Gastroesophageal sphincter (tissue), 4 donors: ENCODE measurements around the gene IFT52. TPM values are rescaled to one million over a fixed set of nuclear protein-coding genes. Genes with fewer than 3 reads are reported as not detected.

Experiments
- ATAC-seq: fragments of 150-250 bp; one replicate; pipeline ENCODE4 v1.9.1; 2016; ENCODE audit warnings: mild to moderate bottlenecking, moderate library complexity
- H3K27ac ChIP-seq, 4 donors: fragments of 200-600 bp; sonication (generic) in 3 of 4; 1 replicate in 3 of 4; 2 replicates in 1 of 4; pipeline ENCODE4 v1.5.1; 2016 to 2019
- H3K27me3 ChIP-seq: fragments of 200-600 bp; sonication (generic); one replicate; pipeline ENCODE4 v1.5.1; 2019
- H3K36me3 ChIP-seq, 2 donors: fragments of 200-600 bp; sonication (generic); one replicate each; pipeline ENCODE4 v1.5.1; 2019; ENCODE audit warnings: control low read depth in 1 of 2
- H3K4me1 ChIP-seq, 3 donors: fragments of 200-600 bp; sonication (generic); 1 replicate in 2 of 3; 2 replicates in 1 of 3; pipeline ENCODE4 v1.5.1; 2016 to 2019; ENCODE audit warnings: control low read depth in 2 of 3
- H3K4me3 ChIP-seq, 2 donors: fragments of 200-600 bp; sonication (generic); one replicate each; pipeline ENCODE4 v1.5.1; 2019; ENCODE audit warnings: mild to moderate bottlenecking in 1 of 2, moderate library complexity in 1 of 2
- H3K9me3 ChIP-seq, 3 donors: fragments of 200-600 bp; sonication (generic); one replicate each; pipeline ENCODE4 v1.5.1; 2017 to 2019; ENCODE audit warnings: control low read depth in 2 of 3
- CTCF ChIP-seq, 4 experiments: fragments of 200-600 bp in 2 of 4; fragments of 450-650 bp in 2 of 4; sonication (generic) in 1 of 4; IDR thresholded peaks; one replicate each; pipeline ENCODE4 v1.5.1; 2017 to 2019; ENCODE audit warnings: antibody characterized with exemption in 4 of 4, mild to moderate bottlenecking in 2 of 4, moderate library complexity in 2 of 4
- EP300 ChIP-seq: sonication (generic); formaldehyde crosslinking; IDR thresholded peaks from one replicate; pipeline ENCODE4 v1.6.1; 2017; ENCODE audit warnings: antibody characterized with exemption, mild to moderate bottlenecking
- POLR2A ChIP-seq, 2 donors: fragments of 450-650 bp; IDR thresholded peaks; one replicate each; pipeline ENCODE4 v1.6.1; 2017; ENCODE audit warnings: antibody characterized with exemption in 2 of 2, mild to moderate bottlenecking in 2 of 2, moderate library complexity in 1 of 2
- POLR2AphosphoS5 ChIP-seq: sonication (generic); formaldehyde crosslinking; IDR thresholded peaks from one replicate; pipeline ENCODE4 v1.6.1; 2017; ENCODE audit warnings: antibody characterized with exemption
- WGBS, 2 donors: methylation state at CpG; one replicate each; pipeline ENCODE4 v1.1.5; 2018; ENCODE audit warnings: low coverage in 1 of 2; 5-methylcytosine and 5-hydroxymethylcytosine counted together
- total RNA-seq, 4 donors: library from RNA; depleted of rRNA; stranded (reverse); fragments of >200 nt; gene quantifications; one replicate each; pipeline ENCODE4 v1.1.0, GENCODE V29; 2016

IFT52 gene
- total RNA-seq, 4 donors from 2014 or later = 13.6 to 22.1 (median 16.7) TPM

DNA sequence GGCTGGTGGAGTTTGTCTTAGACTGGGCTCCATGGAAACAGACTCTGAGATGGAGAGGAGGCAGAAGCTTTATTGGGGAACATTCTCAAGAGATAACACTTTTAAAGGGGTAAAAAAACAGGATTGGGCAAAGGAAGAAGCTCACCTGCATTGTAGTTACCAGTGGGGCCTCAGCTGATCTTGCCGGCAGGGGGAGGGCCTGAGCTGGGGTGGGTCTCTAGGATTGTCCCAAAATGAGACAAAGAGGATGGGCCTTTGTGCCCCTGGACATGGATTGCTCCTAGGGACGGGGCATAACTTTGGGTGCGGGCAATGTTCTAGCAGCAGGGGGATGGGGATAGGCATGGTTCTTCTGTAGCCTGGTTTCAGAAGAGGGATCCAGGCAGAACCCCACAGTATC is 19.4 kb upstream of the IFT52 start:
- WGBS, 2 donors = 93% methylated on average over 3 of the region's 3 CpGs; no CpG with 5 or more reads in 1 of the 2 donors
- Histone ChIP-seq H3K36me3 (no peaks in the 10 kb centered on the region), H3K27ac (no peak overlapping the region), H3K4me1 (no peaks in the 10 kb centered on the region), H3K9me3 (no peaks in the 10 kb centered on the region), H3K27me3 (no peaks in the 10 kb centered on the region), H3K4me3 (no peak overlapping the region)
- no peak for TF ChIP-seq EP300
- TF ChIP-seq CTCF (IDR thresholded peaks at IDR 0.05) = no peak
- no peak for ATAC-seq

- Histone ChIP-seq H3K4me1 (no peaks in the 10 kb centered on the region), H3K4me3 (no peak overlapping the region), H3K27ac (no peak overlapping the region), H3K9me3 (no peaks in the 10 kb centered on the region), H3K27me3 (no peaks in the 10 kb centered on the region), H3K36me3 (no peaks in the 10 kb centered on the region)
- WGBS, 2 donors = 95 to 100% methylated on average over 1 to 4 of the region's 6 CpGs
- TF ChIP-seq EP300 = no peak
- no peak for TF ChIP-seq POLR2A (IDR thresholded peaks at IDR 0.05)
- no peak for TF ChIP-seq POLR2AphosphoS5
- no peak for TF ChIP-seq CTCF (IDR thresholded peaks at IDR 0.05)
- ATAC-seq = no peak
Measured at GRCh38 chr20:43571771-43572170, 19.0 kb upstream of the IFT52 start.

DNA sequence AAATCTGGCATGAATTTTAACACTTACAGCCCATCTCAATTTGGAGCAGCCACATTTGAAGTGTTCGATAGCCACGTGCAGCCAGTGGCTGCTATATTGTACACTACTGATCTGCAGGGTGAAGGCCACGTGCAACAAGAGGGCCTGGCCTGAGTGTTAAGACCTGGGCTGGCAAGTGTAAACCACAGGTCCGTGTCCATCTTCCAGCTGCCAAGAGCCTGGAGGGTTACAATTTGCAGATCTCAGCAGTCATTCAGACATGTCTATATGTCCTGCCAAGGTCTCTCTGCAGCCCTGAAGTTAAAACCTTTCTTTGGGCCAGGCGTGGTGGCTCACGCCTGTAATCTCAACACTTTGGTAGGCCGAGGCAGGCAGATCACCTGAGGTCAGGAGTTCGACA is 17.8 kb upstream of the IFT52 start:
- H3K4me1 ChIP-seq = no peaks in the 10 kb centered on the region
- TF ChIP-seq CTCF (IDR thresholded peaks at IDR 0.05) (no peak), EP300 (no peak), POLR2AphosphoS5 (no peak), POLR2A (IDR thresholded peaks at IDR 0.05) (no peak)
- H3K4me3 ChIP-seq = no peak overlapping the region
- H3K9me3 ChIP-seq = no peaks in the 10 kb centered on the region
- H3K27ac ChIP-seq = no peak overlapping the region
- ATAC-seq = no peak
- H3K27me3 ChIP-seq = no peaks in the 10 kb centered on the region
- WGBS, 2 donors = 93% methylated on average over 3 of the region's 8 CpGs; no CpG with 5 or more reads in 1 of the 2 donors
- no peaks in the 10 kb centered on the region for H3K36me3 ChIP-seq

DNA sequence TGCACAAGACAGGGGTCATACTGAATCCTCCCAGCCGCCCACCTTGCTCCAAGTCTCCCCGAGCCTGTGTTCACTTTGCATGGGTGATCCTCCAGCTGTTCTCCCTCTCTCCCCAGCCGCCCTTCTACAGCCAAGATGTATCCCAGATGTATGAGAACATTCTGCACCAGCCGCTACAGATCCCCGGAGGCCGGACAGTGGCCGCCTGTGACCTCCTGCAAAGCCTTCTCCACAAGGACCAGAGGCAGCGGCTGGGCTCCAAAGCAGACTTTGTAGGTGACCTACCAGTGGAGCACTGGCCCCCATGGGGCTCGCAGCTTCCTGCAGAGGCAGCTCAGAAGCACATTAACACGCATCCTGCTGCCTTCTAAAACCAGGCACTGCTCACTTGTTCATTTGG is 14.6 kb upstream of the IFT52 start:
- Histone ChIP-seq H3K9me3 (no peaks in the 10 kb centered on the region), H3K36me3 (no peaks in the 10 kb centered on the region), H3K4me1 (no peaks in the 10 kb centered on the region), H3K27me3 (no peaks in the 10 kb centered on the region), H3K27ac (no peak overlapping the region), H3K4me3 (no peak overlapping the region)
- TF ChIP-seq EP300 (no peak), CTCF (IDR thresholded peaks at IDR 0.05) (no peak), POLR2AphosphoS5 (no peak), POLR2A (IDR thresholded peaks at IDR 0.05) (no peak)
- ATAC-seq = no peak
- WGBS, 2 donors = 30 to 80% methylated on average over 1 to 2 of the region's 10 CpGs

DNA sequence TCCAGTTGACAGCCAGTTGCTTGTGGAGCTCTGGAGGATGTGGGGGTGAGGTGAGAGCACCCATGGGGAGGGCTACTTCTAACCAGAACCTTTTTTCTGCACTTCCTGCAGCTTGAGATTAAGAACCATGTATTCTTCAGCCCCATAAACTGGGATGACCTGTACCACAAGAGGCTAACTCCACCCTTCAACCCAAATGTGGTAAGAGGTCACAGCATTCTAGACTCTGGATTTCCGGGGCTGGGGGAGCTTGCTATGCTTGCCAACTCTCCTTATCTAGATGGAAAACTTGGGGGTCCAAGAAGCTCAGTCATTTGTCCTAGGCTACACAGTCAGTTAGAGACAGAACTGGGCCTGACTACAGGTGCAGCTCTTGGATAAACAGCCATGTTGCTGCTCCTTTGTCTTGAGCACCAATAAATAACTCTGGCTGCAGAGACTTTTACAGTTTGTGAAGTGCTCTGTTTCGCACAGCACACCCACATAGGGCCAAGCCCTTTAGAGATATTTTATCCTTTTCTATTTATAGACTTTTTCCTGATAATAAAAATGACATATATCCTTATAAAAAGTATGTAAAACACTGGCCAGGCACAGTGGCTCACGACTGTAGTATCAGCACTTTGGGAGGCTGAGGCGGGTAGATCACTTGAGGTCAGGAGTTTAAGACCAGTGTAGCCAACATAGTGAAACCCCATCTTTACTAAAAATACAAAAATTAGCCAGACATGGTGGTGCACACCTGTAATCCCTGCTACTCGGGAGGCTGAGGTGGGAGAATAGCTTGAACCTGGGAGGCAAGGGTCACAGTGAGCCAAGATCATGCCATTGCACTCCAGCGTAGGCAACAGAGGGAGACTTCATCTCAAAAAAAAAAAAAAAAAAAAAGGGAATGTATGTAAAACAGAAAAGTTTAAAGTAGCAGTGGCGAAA is 10.6 kb upstream of the IFT52 start:
- Histone ChIP-seq H3K4me3 (no peak overlapping the region), H3K27me3 (no peaks in the 10 kb centered on the region), H3K36me3 (no peaks in the 10 kb centered on the region), H3K9me3 (no peaks in the 10 kb centered on the region), H3K4me1 (no peaks in the 10 kb centered on the region), H3K27ac (no peak overlapping the region)
- TF ChIP-seq CTCF (IDR thresholded peaks at IDR 0.05) (no peak), POLR2AphosphoS5 (no peak), POLR2A (IDR thresholded peaks at IDR 0.05) (no peak), EP300 (no peak)
- no peak for ATAC-seq
- 64 to 65% methylated on average over 5 to 7 of the region's 7 CpGs for WGBS, 2 donors
